HUES48 (cell line): ENCODE measurements around the gene CFAP58.
A peak's percentile ranks its signal among the peaks of the same experiment; 100 is the strongest.

Experiments used
- H3K27ac ChIP-seq: one replicate; pipeline ENCODE4 v1.7.0; 2013; ENCODE audit warnings: low read depth, low read length, inconsistent platforms
- H3K27me3 ChIP-seq: 2 replicates; pipeline ENCODE4 v1.6.1; 2013; ENCODE audit warnings: mild to moderate bottlenecking, low read length; ENCODE audit not compliant: control insufficient read depth, insufficient read depth
- H3K36me3 ChIP-seq: 2 replicates; pipeline ENCODE4 v1.6.1; 2013; ENCODE audit warnings: low read length; ENCODE audit not compliant: control insufficient read depth, insufficient read depth
- H3K4me1 ChIP-seq: 2 replicates; pipeline ENCODE4 v1.6.1; 2013; ENCODE audit warnings: mild to moderate bottlenecking, low read length; ENCODE audit not compliant: control insufficient read depth, insufficient read depth
- H3K4me3 ChIP-seq: 2 replicates; pipeline ENCODE4 v1.5.1; 2013; ENCODE audit warnings: mild to moderate bottlenecking, low read depth, low read length
- H3K9ac ChIP-seq: 2 replicates; pipeline ENCODE4 v1.6.1; 2013; ENCODE audit warnings: mild to moderate bottlenecking, low read depth, low read length, moderate library complexity
- H3K9me3 ChIP-seq: 2 replicates; pipeline ENCODE4 v1.6.1; 2013; ENCODE audit warnings: low read length; ENCODE audit not compliant: control insufficient read depth, insufficient read depth

CFAP58 gene

GRCh38 chr10:104330168-104331110, 23.2 kb upstream of the CFAP58 start:
- H3K36me3 ChIP-seq, result no peaks in the 10 kb centered on the region
- no peaks in the 10 kb centered on the region for H3K9me3 ChIP-seq
- no peak overlapping the region for H3K4me3 ChIP-seq
- no peaks in the 10 kb centered on the region for H3K27me3 ChIP-seq
- H3K9ac ChIP-seq, result peak overlapping the region; percentile 40; the same call in 1 of the 2 replicates
- peaks cover 77% of the 10 kb centered on the region for H3K4me1 ChIP-seq
- peak overlapping the region; percentile 93 for H3K27ac ChIP-seq

- peaks cover 82% of the 10 kb centered on the region for H3K4me1 ChIP-seq
- peak overlapping the region; percentile 40; the same call in 1 of the 2 replicates for H3K9ac ChIP-seq
- no peaks in the 10 kb centered on the region for H3K36me3 ChIP-seq
- no peaks in the 10 kb centered on the region for H3K9me3 ChIP-seq
- H3K27ac ChIP-seq, result peak overlapping the region; percentile 93
- H3K27me3 ChIP-seq, result no peaks in the 10 kb centered on the region
- H3K4me3 ChIP-seq, result 0 out of 2 replicates have a peak overlapping the region, but pooled peaks have one; percentile 0
These were observed 22.3 kb upstream of the CFAP58 start for GRCh38 chr10:104331208-104331838.

GRCh38 chr10:104332243-104333031, 21.2 kb upstream of the CFAP58 start:
- peak overlapping the region; percentile 93 for H3K27ac ChIP-seq
- no peaks in the 10 kb centered on the region for H3K36me3 ChIP-seq
- H3K4me1 ChIP-seq, result peaks cover 82% of the 10 kb centered on the region
- H3K27me3 ChIP-seq, result no peaks in the 10 kb centered on the region
- H3K9ac ChIP-seq, result no peak overlapping the region
- H3K9me3 ChIP-seq, result no peaks in the 10 kb centered on the region
- H3K4me3 ChIP-seq, result no peak overlapping the region

GRCh38 chr10:104333032-104333727, 20.5 kb upstream of the CFAP58 start:
- no peak overlapping the region for H3K4me3 ChIP-seq
- H3K36me3 ChIP-seq, result no peaks in the 10 kb centered on the region
- H3K9me3 ChIP-seq, result no peaks in the 10 kb centered on the region
- H3K4me1 ChIP-seq, result peaks cover 74% of the 10 kb centered on the region
- no peaks in the 10 kb centered on the region for H3K27me3 ChIP-seq
- peak overlapping the region; percentile 93 for H3K27ac ChIP-seq
- no peak overlapping the region for H3K9ac ChIP-seq

GRCh38 chr10:104333728-104334373, 19.8 kb upstream of the CFAP58 start:
- peaks cover 68% of the 10 kb centered on the region for H3K4me1 ChIP-seq
- H3K27me3 ChIP-seq, result no peaks in the 10 kb centered on the region
- no peak overlapping the region for H3K9ac ChIP-seq
- no peaks in the 10 kb centered on the region for H3K36me3 ChIP-seq
- H3K9me3 ChIP-seq, result no peaks in the 10 kb centered on the region
- no peak overlapping the region for H3K4me3 ChIP-seq
- H3K27ac ChIP-seq, result peak overlapping the region; percentile 44

- no peak overlapping the region for H3K27ac ChIP-seq
- H3K36me3 ChIP-seq, result no peaks in the 10 kb centered on the region
- no peak overlapping the region for H3K4me3 ChIP-seq
- peaks cover 3% of the 10 kb centered on the region for H3K27me3 ChIP-seq
- H3K9ac ChIP-seq, result no peak overlapping the region
- H3K4me1 ChIP-seq, result peaks cover 65% of the 10 kb centered on the region
- H3K9me3 ChIP-seq, result no peaks in the 10 kb centered on the region
These were observed 19.1 kb upstream of the CFAP58 start for GRCh38 chr10:104334561-104334960.

GRCh38 chr10:104334965-104335650, 18.5 kb upstream of the CFAP58 start:
- Histone ChIP-seq H3K36me3 (no peaks in the 10 kb centered on the region), H3K9me3 (no peaks in the 10 kb centered on the region), H3K9ac (no peak overlapping the region), H3K27ac (no peak overlapping the region), H3K4me3 (no peak overlapping the region), H3K27me3 (peaks cover 6% of the 10 kb centered on the region), H3K4me1 (peaks cover 65% of the 10 kb centered on the region)

GRCh38 chr10:104336821-104337467, 16.7 kb upstream of the CFAP58 start:
- H3K27me3 ChIP-seq, result peaks cover 6% of the 10 kb centered on the region
- no peaks in the 10 kb centered on the region for H3K9me3 ChIP-seq
- H3K9ac ChIP-seq, result peak overlapping the region; percentile 95
- H3K4me1 ChIP-seq, result peaks cover 47% of the 10 kb centered on the region
- H3K36me3 ChIP-seq, result no peaks in the 10 kb centered on the region
- H3K4me3 ChIP-seq, result peak overlapping the region; percentile 85
- H3K27ac ChIP-seq, result peak overlapping the region; percentile 87

GRCh38 chr10:104337521-104337984, 16.1 kb upstream of the CFAP58 start:
- Histone ChIP-seq H3K27ac (peak overlapping the region; percentile 87), H3K4me3 (peak overlapping the region; percentile 85), H3K9me3 (no peaks in the 10 kb centered on the region), H3K4me1 (peaks cover 41% of the 10 kb centered on the region), H3K36me3 (no peaks in the 10 kb centered on the region), H3K9ac (peak overlapping the region; percentile 95), H3K27me3 (peaks cover 6% of the 10 kb centered on the region)
